HG03064 (cell line): ENCODE measurements around the gene IL1RL1.

Experiments
- ATAC-seq: cut with Tn5 transposase; IDR thresholded peaks from one replicate; pipeline ENCODE4 v1.9.1; 2021; ENCODE audit warnings: low read depth; ENCODE audit not compliant: unreplicated experiment

IL1RL1 gene

GRCh38 chr2:102310964-102311640 is at the start of gene IL1RL1:
TSS of gene IL1RL1 (plus strand) at chr2:102311563. CDS start at chr2:102338265, 26,702 bp downstream.
- no peak for ATAC-seq

- no peak for ATAC-seq
Observed at GRCh38 chr2:102262216-102263129, 48.9 kb upstream of the IL1RL1 start.

GRCh38 chr2:102264952-102265351 is 46.4 kb upstream of the IL1RL1 start:
- ATAC-seq, result no peak

- ATAC-seq, result no peak
Observed at GRCh38 chr2:102266204-102266603, 45.2 kb upstream of the IL1RL1 start.

- no peak for ATAC-seq
Observed at GRCh38 chr2:102267774-102268173, 43.6 kb upstream of the IL1RL1 start.

GRCh38 chr2:102268510-102269199 is 42.7 kb upstream of the IL1RL1 start:
- no peak for ATAC-seq

- no peak for ATAC-seq
Observed at GRCh38 chr2:102269200-102269524, 42.2 kb upstream of the IL1RL1 start.

GRCh38 chr2:102271844-102272243 is 39.5 kb upstream of the IL1RL1 start:
- no peak for ATAC-seq

- no peak for ATAC-seq
Observed at GRCh38 chr2:102273619-102274211, 37.6 kb upstream of the IL1RL1 start.

- ATAC-seq, result no peak
Observed at GRCh38 chr2:102276549-102277201, 34.7 kb upstream of the IL1RL1 start.

- no peak for ATAC-seq
Observed at GRCh38 chr2:102277202-102277700, 34.1 kb upstream of the IL1RL1 start.

GRCh38 chr2:102278720-102279390 is 32.5 kb upstream of the IL1RL1 start:
- ATAC-seq, result no peak

GRCh38 chr2:102279391-102279735 is 32.0 kb upstream of the IL1RL1 start:
- no peak for ATAC-seq

GRCh38 chr2:102282678-102283091 is 28.7 kb upstream of the IL1RL1 start:
- no peak for ATAC-seq

GRCh38 chr2:102283996-102284395 is 27.4 kb upstream of the IL1RL1 start:
- no peak for ATAC-seq

GRCh38 chr2:102284611-102285010 is 26.8 kb upstream of the IL1RL1 start:
- ATAC-seq, result no peak

- ATAC-seq, result no peak
Observed at GRCh38 chr2:102285368-102285767, 26.0 kb upstream of the IL1RL1 start.

GRCh38 chr2:102286041-102286440 is 25.3 kb upstream of the IL1RL1 start:
- ATAC-seq, result no peak

GRCh38 chr2:102289129-102289528 is 22.2 kb upstream of the IL1RL1 start:
- ATAC-seq, result no peak

GRCh38 chr2:102290594-102290993 is 20.8 kb upstream of the IL1RL1 start:
- ATAC-seq, result no peak
